NCI-H128 (cell line): ENCODE data around the gene KHSRP.
A peak's percentile ranks its signal among the peaks of the same experiment; 100 is the strongest.
"Not testable (repeated sequence)": the region's sequence is repeated elsewhere in the genome, so short reads cannot be mapped to it uniquely, and the experiment has no call there.

Experiments used
- DNase-seq: peaks from one replicate; lab custom pipeline; 2025; ENCODE audit not compliant: unreplicated experiment; lab: John Stamatoyannopoulos, UW

KHSRP gene

GRCh38 chr19:6418562-6418932 lies 6.1 kb downstream of the KHSRP start:
- no peak for DNase-seq

DNA sequence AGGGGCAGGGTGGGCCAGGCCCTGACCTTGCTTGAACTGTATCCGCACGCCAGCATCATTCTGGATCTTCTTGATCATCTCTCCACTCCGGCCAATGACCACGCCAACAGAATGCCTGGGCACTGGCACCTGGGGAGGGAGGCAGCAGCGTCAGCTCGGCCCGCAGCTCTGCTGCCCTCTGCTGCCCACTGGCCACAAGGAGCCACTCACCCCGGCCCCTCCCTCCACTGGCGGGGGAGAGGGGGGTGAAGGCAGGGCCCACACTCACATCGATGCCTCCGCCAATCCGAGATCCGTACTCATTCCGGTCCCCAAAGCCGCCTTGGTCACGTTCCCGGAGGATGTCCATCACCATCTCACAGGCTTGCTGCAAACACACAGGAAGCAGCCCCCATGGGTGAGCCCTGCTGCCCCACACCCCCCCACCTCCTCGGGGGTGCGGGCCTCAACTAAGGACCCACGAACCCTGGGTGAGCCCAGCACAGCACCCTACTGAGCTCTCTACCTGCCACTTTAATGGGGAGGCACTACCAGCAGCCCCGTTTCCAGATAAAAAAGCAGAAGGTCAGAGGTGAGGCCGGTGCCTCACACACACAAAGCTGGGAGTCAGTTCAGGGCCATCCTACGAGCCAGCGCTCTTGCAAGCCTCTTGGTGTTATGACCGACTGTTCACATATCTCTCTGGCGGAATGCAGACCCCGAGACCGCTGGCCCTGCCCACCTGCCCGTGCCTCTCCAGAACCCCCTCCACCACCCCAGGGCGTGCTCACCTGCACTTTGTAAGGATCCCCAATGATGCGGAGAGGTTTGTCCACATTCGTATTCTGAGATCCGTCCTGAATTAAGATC lies 6.7 kb downstream of the KHSRP start:
- DNase-seq, result no peak

- no peak for DNase-seq
Observed at GRCh38 chr19:6416658-6417405, 7.8 kb downstream of the KHSRP start.

DNA sequence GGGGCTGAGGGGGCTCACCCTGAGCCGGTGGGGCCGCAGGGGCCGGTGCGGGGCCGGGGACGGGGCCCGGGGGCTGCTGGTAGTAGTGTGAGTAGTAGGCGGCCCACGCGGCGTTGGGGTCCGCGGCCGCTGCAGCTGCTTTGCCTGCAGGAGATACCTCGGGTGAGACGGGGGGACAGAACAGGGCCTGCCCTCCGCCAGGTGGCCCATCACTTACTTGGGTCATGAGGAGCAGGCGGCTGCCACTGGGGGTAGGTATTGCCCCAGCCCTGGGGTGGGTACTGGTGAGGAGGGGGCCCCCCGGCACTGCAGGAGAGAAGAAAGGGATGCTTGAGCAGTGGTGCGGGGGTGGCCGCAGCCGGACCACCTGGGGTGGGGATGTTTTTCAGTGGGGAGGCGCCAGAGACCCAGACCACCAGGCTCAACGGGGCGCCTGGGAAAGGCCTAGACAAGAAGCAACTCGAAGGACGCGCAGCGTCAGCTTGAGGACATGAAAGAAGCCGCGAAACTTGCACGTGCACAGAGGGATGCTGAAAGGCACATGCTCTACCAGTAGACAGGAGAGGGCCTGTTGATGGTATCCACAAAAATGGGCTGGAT lies 8.9 kb downstream of the KHSRP start:
- DNase-seq, result no peak

- DNase-seq, result no peak
Observed at GRCh38 chr19:6414793-6415590, 9.6 kb downstream of the KHSRP start.

DNA sequence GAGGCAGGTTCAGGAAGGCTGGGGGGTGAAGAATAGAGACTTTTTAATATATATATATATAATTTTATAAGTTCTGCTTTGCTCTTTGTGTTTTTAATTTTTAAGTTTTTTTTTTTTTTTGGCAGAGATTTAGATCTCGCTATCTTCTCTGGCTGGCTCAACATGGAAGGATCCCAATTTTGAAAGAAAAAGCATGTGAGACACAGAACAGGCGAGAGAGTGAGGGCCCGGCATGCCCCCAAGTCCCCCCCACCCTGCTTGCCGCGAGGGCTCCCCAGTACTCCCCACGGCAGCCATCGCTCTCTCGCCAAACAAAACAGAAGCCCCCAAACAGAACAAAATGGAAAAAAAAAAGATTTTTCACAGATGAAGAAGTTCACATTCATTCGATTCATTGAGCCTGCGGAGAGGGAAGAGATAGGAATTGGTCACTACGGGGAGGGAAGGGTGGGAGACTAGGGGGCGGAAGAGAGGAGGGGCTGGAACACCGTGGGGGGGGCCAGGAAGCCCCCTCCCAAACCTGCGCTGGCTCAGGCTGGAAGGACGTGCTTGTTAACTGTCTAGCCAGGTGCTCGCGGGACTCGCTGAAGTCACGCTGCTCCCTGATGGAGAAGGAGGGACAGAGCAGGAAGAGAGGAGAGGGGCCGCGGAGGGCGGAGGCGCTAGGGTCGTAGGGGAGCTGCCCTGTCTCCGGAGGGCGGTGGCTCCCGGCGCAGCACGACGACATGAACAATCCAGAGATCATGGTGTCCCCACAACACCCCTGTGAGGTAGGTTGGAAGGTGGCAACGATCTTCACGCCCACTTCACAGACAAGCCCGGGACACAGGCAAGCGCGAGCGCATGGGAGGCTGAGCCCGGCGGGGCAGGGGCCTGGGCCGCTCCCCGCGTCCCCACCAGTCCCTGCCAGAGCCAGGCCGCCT lies 10.6 kb downstream of the KHSRP start:
- DNase-seq, result no peak

GRCh38 chr19:6413291-6413690 lies 11.3 kb downstream of the KHSRP start:
- DNase-seq, result no peak

- DNase-seq, result no peak
Observed at GRCh38 chr19:6412447-6413091, 12.0 kb downstream of the KHSRP start.

GRCh38 chr19:6412061-6412446 lies 12.6 kb downstream of the KHSRP start:
- DNase-seq, result no peak

DNA sequence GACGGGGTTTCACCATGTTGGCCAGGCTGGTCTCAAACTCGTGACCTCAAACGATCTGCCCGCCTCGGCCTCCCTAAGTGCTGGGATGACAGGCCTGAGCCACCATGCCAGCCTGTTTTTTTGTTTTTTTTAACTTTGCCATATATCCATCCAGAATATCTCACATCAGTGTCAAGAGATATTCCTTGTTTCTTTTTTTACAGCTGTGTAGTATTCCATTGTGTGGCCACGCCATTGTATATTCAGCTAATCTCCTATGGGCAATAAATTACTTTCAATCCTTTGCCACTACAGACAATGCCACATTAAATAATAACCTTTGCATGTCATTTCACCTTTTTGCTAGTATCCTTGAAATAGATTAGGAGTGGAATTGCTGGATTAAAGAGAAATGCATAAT lies 15.3 kb downstream of the KHSRP start:
- no peak for DNase-seq

- no peak for DNase-seq
Observed at GRCh38 chr19:6406401-6406800, 18.2 kb downstream of the KHSRP start.

DNA sequence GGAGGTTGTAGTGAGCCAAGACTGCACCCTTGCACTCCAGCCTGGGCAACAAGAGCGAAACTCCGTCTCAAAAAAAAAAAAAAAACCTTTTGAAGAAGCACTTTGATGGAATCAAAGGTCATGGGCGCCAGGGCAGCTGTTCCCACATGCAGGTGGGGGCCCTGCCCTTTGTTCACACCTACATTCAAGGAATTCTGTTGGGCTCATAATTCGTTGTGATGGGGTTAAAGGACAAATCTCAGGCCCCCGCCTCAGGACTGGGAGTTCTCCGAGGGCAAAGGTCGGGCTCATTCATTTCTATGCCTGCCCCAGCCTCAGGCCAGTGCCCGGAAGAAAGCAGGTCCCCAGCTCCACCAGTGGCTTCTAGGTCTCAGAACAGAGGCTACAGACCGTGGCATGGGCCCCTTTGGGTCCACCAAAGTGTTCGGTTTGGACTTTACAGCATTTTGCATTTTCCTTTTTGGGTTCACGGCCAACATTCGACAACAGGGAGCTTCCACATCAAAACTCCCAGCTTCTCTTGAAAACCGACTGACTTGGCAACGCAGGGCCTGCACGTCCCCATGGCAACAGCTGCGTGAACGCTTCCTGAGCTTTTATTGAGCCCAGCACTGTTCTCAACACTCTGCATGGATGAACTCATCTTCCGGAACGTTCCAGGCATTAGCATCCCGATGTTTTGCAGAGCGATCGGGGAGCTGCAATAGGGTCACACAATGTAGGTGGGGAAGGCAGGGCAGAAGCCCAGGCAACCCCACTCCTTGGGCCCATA lies 21.6 kb downstream of the KHSRP start:
- no peak for DNase-seq

GRCh38 chr19:6402058-6402457 lies 22.6 kb downstream of the KHSRP start:
- DNase-seq, result no peak

- not testable (repeated sequence) for DNase-seq
Observed at GRCh38 chr19:6400062-6400944, 24.3 kb downstream of the KHSRP start.

GRCh38 chr19:6396305-6396704 lies 28.3 kb downstream of the KHSRP start:
- no peak for DNase-seq

DNA sequence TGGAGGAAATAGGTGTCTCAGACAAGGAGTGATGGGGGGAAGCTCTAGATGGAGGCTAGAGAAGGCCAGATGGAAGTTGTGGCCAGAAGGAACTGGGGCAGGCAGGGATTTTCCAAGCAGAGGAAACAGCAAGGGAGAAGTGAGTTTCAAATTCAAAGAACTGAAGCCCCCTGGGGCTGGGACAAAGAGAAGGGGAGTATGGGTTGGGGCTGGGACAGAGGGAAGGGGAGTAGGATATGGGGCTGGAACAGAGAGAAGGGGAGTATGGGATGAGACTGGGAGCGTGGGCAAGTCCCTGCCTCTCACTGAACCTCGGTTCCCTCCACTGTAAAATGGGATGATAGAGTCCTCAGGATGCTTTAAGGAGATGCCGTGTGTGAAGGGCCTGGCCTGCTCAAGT lies 29.8 kb downstream of the KHSRP start:
- no peak for DNase-seq

DNA sequence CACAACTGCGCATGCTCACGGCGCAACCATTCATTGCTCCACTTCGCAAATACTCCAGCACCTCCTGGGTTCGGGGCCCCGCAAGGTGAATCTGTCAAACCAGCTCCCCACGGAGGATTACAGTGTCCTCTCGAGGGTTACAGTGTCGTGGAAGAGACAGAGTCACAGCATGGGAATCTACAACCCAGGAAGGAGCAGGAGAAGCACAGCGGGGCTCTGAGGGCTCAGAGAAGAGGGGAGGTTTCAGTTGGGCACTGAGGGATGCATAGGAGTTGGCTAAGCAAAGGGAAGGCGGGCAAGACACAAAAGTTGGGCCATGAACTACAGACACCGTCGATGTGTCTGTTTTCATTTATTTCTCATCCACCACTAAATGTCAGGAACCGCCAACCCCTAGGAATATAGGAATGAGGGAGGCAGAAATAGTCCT lies 30.6 kb downstream of the KHSRP start:
- DNase-seq, result peak; percentile 57
